B cell (primary cell): Measurements from ENCODE around the gene ENTPD1. TPM values are rescaled to one million over a fixed set of nuclear protein-coding genes. Genes with fewer than 3 reads are reported as not detected.

Experiments used
- ATAC-seq: fragments of 200-7000 bp; cut with Tn5 transposase; one replicate; pipeline ENCODE4 v1.10.0; 2021; ENCODE audit warnings: low read depth, mild to moderate bottlenecking, moderate number of reproducible peaks, moderate library complexity
- CTCF ChIA-PET: fragments of 350-600 bp; sonication (Branson Sonifier 250); formaldehyde crosslinking; loops from one replicate; lab custom pipeline; 2021; ENCODE audit warnings: antibody characterized with exemption, inconsistent platforms; lab: Charles Lee
- POLR2A ChIA-PET: fragments of 350-600 bp; sonication (Branson Sonifier 250); formaldehyde crosslinking; loops from one replicate; lab custom pipeline; 2021; ENCODE audit warnings: antibody characterized with exemption; lab: Charles Lee
- DNase-seq: peaks from one replicate; pipeline ENCODE4 v3.0.0; 2013
- H2AFZ ChIP-seq: 2 replicates; pipeline ENCODE4 v1.6.1; 2012; ENCODE audit warnings: mild to moderate bottlenecking, low read depth, low read length; ENCODE audit not compliant: insufficient read depth, poor library complexity, severe bottlenecking
- H3K27ac ChIP-seq, 2 donors: 1 replicate in 1 of 2; 2 replicates in 1 of 2; pipeline ENCODE4 v1.5.1; 2012 to 2013; ENCODE audit warnings: low read length in 2 of 2, mild to moderate bottlenecking in 2 of 2, moderate library complexity in 1 of 2
- H3K27me3 ChIP-seq, 4 experiments: fragments of 200-600 bp in 1 of 4; sonication (generic) in 1 of 4; replicated peaks in 1 of 4; 1 replicate in 2 of 4; 2 replicates in 2 of 4; pipeline versions ENCODE4 v1.6.1 to v1.7.0; 2013 to 2016; ENCODE audit warnings: low read length in 3 of 4, mild to moderate bottlenecking in 2 of 4, mixed read lengths in 1 of 4, moderate library complexity in 1 of 4; ENCODE audit not compliant: insufficient read depth in 4 of 4, control insufficient read depth in 3 of 4; ENCODE audit errors: control extremely low read depth in 1 of 4
- H3K36me3 ChIP-seq, 2 experiments: replicated peaks in 1 of 2; 1 replicate in 1 of 2; 2 replicates in 1 of 2; pipeline versions ENCODE4 v1.6.1 to v1.7.1; 2013; ENCODE audit warnings: low read length in 1 of 2; ENCODE audit not compliant: insufficient read depth in 2 of 2, control insufficient read depth in 1 of 2; ENCODE audit errors: control extremely low read depth in 1 of 2, extremely low read depth in 1 of 2
- H3K4me1 ChIP-seq, 2 donors: fragments of 200-600 bp in 1 of 2; sonication (generic) in 1 of 2; 1 replicate in 1 of 2; 2 replicates in 1 of 2; pipeline versions ENCODE4 v1.5.1 to v1.6.1; 2013 to 2017; ENCODE audit warnings: low read length in 2 of 2; ENCODE audit not compliant: control insufficient read depth in 2 of 2, insufficient read depth in 2 of 2
- H3K4me2 ChIP-seq: replicated peaks from 2 replicates; pipeline ENCODE3; 2012; ENCODE audit warnings: mild to moderate bottlenecking, low read depth, low read length; ENCODE audit not compliant: poor library complexity, severe bottlenecking
- H3K4me3 ChIP-seq, 5 experiments: fragments of 200-600 bp in 1 of 5; sonication (generic) in 1 of 5; 1 replicate in 3 of 5; 2 replicates in 2 of 5; pipeline versions ENCODE4 v1.5.1 to v1.7.0; 2011 to 2016; ENCODE audit warnings: low read length in 4 of 5, mild to moderate bottlenecking in 4 of 5, low read depth in 2 of 5, control low read depth in 1 of 5, moderate library complexity in 1 of 5; ENCODE audit not compliant: insufficient read depth in 1 of 5; ENCODE audit errors: control extremely low read depth in 1 of 5, extremely low read depth in 1 of 5
- H3K79me2 ChIP-seq: fragments of 200-600 bp; sonication (generic); one replicate; pipeline ENCODE4 v1.6.0; 2016; ENCODE audit warnings: low read length; ENCODE audit not compliant: control insufficient read depth, insufficient read depth
- H3K9ac ChIP-seq: fragments of 200-600 bp; sonication (generic); 2 replicates; pipeline ENCODE4 v1.6.1; 2017; ENCODE audit warnings: mild to moderate bottlenecking, low read length, moderate library complexity
- H3K9me3 ChIP-seq, 3 donors: one replicate each; pipeline versions ENCODE4 v1.6.1 to v1.7.1; 2013; ENCODE audit warnings: low read length in 2 of 3; ENCODE audit not compliant: control insufficient read depth in 2 of 3, insufficient read depth in 1 of 3; ENCODE audit errors: control extremely low read depth in 1 of 3
- H4K20me1 ChIP-seq: 2 replicates; pipeline ENCODE4 v1.6.0; 2012; ENCODE audit warnings: mild to moderate bottlenecking, low read length; ENCODE audit not compliant: insufficient read depth, control insufficient read depth, poor library complexity, severe bottlenecking
- H3K27ac Mint-ChIP-seq: one replicate; pipeline ENCODE4 v1.8.0; 2021; ENCODE audit warnings: mixed read lengths
- H3K27me3 Mint-ChIP-seq: one replicate; pipeline ENCODE4 v1.8.0; 2021; ENCODE audit warnings: mixed read lengths
- H3K4me1 Mint-ChIP-seq: one replicate; pipeline ENCODE4 v1.8.0; 2021; ENCODE audit warnings: mixed read lengths
- H3K4me3 Mint-ChIP-seq: one replicate; pipeline ENCODE4 v1.8.0; 2021; ENCODE audit warnings: mixed read lengths
- H3K9me3 Mint-ChIP-seq: one replicate; pipeline ENCODE4 v1.8.0; 2022; ENCODE audit warnings: mixed read lengths; ENCODE audit not compliant: insufficient read depth
- EZH2 ChIP-seq: IDR thresholded peaks from 2 replicates; pipeline ENCODE4 v1.6.1; 2012; ENCODE audit warnings: borderline replicate concordance, low read depth, mild to moderate bottlenecking, moderate library complexity, low read length; ENCODE audit not compliant: insufficient read depth, poor library complexity, severe bottlenecking
- WGBS: methylation state at CpG from one replicate; pipeline ENCODE4 v1.1.5; 2013; ENCODE audit warnings: missing lambda C conversion rate; ENCODE audit not compliant: insufficient coverage; 5-methylcytosine and 5-hydroxymethylcytosine counted together
- intact Hi-C: fragments of 100-400 bp; cut with micrococcal nuclease; formaldehyde crosslinking; loops from one replicate; pipeline ENCODE4 v1.10.0; 2022
- polyA plus RNA-seq: library from polyadenylated mRNA; depleted of rRNA; stranded (reverse); fragments of >200 nt; gene quantifications from 2 replicates; pipeline ENCODE4 v1.2.3, GENCODE V29; 2012
- total RNA-seq, 2 donors: library from RNA; stranded (reverse); fragments of 120-200 nt in 1 of 2; gene quantifications; 1 replicate in 1 of 2; 2 replicates in 1 of 2; pipeline versions ENCODE4 v1.2.3 to v1.2.4, GENCODE V29; 2013 to 2022
- TF ChIP-seq, protein P1 (sequence below): fragments of 200-600 bp; IDR thresholded peaks from one replicate; pipeline ENCODE4 v1.8.0; 2022; ENCODE audit warnings: antibody characterized with exemption, mild to moderate bottlenecking

The ENTPD1 gene
- total and polyA plus RNA-seq, 2 donors (not counting 1 experiment from before 2014, with no cell fraction given): 25.9 to 96.3 TPM

DNA sequence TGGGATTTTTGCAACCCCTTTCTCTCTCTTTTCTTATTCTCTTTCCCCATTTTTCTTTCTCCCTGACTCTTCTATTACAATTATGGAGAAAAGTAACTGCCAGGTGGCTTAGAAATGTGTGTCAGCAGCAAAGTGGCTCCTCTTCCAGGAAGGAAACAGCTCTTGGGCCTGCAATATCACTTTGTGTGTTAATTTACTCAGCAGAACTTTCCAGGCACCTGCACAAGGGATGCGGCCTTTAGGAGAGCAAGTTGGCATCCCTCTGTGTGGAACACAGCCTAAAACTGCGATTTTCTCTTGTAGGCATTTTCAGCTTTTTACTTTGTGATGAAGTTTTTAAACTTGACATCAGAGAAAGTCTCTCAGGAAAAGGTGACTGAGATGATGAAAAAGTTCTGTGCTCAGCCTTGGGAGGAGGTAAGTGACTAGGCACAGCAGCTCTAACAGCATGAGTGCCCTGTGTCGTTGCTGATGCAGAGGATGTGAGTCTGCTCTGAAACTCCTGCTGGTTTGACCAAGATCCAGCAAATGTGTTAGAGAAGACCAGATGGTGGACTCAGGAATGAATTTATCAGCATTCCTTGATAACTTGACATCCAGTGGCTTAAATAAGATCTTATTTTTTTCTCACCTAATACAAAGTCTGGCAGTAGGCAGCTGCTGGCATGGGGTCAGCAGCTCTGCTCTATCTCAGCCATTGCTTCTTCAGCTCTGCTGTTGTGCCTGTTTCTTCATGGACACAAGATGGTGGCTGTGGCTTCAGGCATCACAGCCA lies 104.4 kb downstream of the ENTPD1 start:
- Mint-ChIP-seq H3K4me1 (peaks cover 14% of the 10 kb centered on the region), H3K9me3 (no peaks in the 10 kb centered on the region), H3K4me3 (no peak overlapping the region), H3K27me3 (no peaks in the 10 kb centered on the region), H3K27ac (peak overlapping the region; percentile 41)
- Histone ChIP-seq H3K4me3 (no peak overlapping the region), H3K4me2 (no peak overlapping the region), H3K27me3 (no peaks in the 10 kb centered on the region), H4K20me1 (no peaks in the 10 kb centered on the region), H3K9me3 (no peaks in the 10 kb centered on the region), H3K27ac (no peak overlapping the region), H2AFZ (no peak overlapping the region), H3K4me1 (peaks cover 8 to 10% of the 10 kb centered on the region in 2 donors), H3K9ac (no peak overlapping the region), H3K79me2 (no peaks in the 10 kb centered on the region), H3K36me3 (peaks cover 1 to 50% of the 10 kb centered on the region in 2 experiments)
- no peak for TF ChIP-seq EZH2
- TF ChIP-seq, protein P1, sequence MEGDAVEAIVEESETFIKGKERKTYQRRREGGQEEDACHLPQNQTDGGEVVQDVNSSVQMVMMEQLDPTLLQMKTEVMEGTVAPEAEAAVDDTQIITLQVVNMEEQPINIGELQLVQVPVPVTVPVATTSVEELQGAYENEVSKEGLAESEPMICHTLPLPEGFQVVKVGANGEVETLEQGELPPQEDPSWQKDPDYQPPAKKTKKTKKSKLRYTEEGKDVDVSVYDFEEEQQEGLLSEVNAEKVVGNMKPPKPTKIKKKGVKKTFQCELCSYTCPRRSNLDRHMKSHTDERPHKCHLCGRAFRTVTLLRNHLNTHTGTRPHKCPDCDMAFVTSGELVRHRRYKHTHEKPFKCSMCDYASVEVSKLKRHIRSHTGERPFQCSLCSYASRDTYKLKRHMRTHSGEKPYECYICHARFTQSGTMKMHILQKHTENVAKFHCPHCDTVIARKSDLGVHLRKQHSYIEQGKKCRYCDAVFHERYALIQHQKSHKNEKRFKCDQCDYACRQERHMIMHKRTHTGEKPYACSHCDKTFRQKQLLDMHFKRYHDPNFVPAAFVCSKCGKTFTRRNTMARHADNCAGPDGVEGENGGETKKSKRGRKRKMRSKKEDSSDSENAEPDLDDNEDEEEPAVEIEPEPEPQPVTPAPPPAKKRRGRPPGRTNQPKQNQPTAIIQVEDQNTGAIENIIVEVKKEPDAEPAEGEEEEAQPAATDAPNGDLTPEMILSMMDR: no peak
- intact Hi-C loops: no loop called here
- ATAC-seq (no peak), DNase-seq (no peak)
- ChIA-PET CTCF (interaction anchor here (1.0 to 8.2 kb wide), 3 partner anchors 18 to 167 kb away, joined by 3 to 221 read pairs (median 6); partner anchors contain the start of gene TCTN3), POLR2A (no interaction called here)
- WGBS: 100% methylated on average over 2 of the region's 3 CpGs

DNA sequence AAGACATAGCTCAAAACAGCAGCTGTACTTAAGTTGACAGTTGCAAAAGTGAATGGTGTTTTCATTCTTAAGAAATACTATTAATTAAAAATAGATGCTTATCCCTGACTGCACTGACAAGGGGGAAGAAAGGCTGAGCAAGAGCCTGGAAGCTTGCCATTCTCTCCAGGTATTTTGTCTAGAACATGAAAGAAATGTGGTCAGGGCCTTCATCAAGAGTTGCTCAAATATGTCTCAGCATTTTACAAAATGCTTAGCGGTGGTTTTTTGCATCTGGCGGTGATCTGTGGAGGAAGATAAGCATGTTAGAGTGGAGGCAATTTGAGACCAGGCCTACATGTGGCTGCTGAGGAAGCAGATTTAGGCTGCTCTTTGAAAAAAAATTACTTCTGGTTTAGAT lies 105.4 kb downstream of the ENTPD1 start:
- POLR2A ChIA-PET: no interaction called here
- no peak for ATAC-seq
- 86% methylated on average over 2 of the region's 2 CpGs for WGBS

More for the DNA sequence above, 105.4 kb downstream of the ENTPD1 start:
- TF ChIP-seq, protein P1: no peak
- no peak for TF ChIP-seq EZH2
- Mint-ChIP-seq H3K27me3 (no peaks in the 10 kb centered on the region), H3K4me3 (no peak overlapping the region), H3K9me3 (no peaks in the 10 kb centered on the region), H3K4me1 (peaks cover 23% of the 10 kb centered on the region), H3K27ac (no peak overlapping the region)
- Histone ChIP-seq H3K27ac (no peak overlapping the region), H3K27me3 (no peaks in the 10 kb centered on the region), H3K9ac (no peak overlapping the region), H3K4me1 (peaks cover 11 to 13% of the 10 kb centered on the region in 2 donors), H3K79me2 (no peaks in the 10 kb centered on the region), H2AFZ (no peak overlapping the region), H4K20me1 (no peaks in the 10 kb centered on the region), H3K4me2 (no peak overlapping the region), H3K9me3 (no peaks in the 10 kb centered on the region), H3K4me3 (no peak overlapping the region), H3K36me3 (peaks cover 1 to 51% of the 10 kb centered on the region in 2 experiments)
- CTCF ChIA-PET: interaction anchor here (1.7 to 8.2 kb wide), 2 partner anchors 19 to 168 kb away, joined by 6 to 221 read pairs; partner anchors contain the start of gene TCTN3
- intact Hi-C loops: no loop called here
- no peak for DNase-seq
